Measurements from ENCODE around the gene FAM200A. TPM values are rescaled to one million over a fixed set of nuclear protein-coding genes. Genes with fewer than 3 reads are reported as not detected.
A peak's percentile ranks its signal among the peaks of the same experiment; 100 is the strongest.

FAM200A gene
- total and polyA plus RNA-seq, 2 of the 8 experiments (the other 6 are each of a cell fraction or from before 2014, with no cell fraction given) = 4.3 to 7.5 TPM

DNA sequence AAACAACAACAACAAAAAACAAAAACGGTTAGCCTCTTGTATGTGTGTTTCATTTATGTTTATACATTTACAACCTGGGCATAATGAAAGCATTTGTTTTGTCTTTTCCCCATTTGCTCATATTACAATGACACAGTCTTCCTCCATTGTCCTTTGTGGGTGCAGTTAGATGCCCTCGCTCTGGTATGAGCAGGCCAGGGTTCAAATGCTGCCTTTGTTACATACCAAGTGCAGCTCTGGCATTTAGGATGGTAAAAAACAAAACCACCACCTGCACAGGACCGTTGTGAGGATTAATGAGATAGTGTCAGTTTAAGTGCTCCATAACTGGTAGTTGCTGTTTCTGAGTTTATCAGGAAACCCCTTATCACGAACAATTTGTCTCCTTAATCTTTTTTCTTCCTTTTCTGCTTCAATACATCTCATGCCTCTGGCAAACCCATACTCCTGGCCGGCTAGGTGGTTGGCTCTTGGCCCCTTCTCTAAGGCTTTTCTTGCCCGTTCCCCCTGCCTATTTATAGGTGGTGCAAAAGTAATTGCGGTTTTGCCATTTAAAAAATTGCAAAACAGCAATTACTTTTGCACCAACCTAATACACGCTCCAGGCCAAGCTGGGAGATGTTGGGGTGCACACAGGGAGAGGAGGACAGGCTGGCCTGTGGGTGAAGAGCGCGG, 27.5 kb upstream of the FAM200A start:
- Histone ChIP-seq H3K23me2 (ENCODE audit: low read depth, low read length) (peaks cover 8% of the 10 kb centered on the region; the same call in 1 of the 2 replicates), H3K27ac (ENCODE audit: low read depth, low read length) (0 out of 2 replicates have a peak overlapping the region, but pooled peaks have one; percentile 15), H3K14ac (ENCODE audit: insufficient read length) (no peak overlapping the region), H3K79me1 (ENCODE audit: low read depth, low read length) (no peaks in the 10 kb centered on the region), H3K4me2 (ENCODE audit: insufficient read depth in 1 of 2, low read depth in 2 of 2, low read length in 2 of 2) (peak overlapping the region; percentile 82 to 96), H2BK12ac (ENCODE audit: low read depth, low read length) (peak overlapping the region; percentile 40; the same call in 1 of the 2 replicates), H3K4me3 (ENCODE audit: extremely low read depth in 1 of 4, insufficient read depth in 2 of 4, low read depth in 3 of 4, low read length in 4 of 4) (peak overlapping the region; percentile 55 to 67 (median 60); a peak in 7 of 8 replicates), H2AK5ac (ENCODE audit: low read depth, low read length) (0 out of 2 replicates have a peak overlapping the region, but pooled peaks have one; percentile 4), H3K4ac (replicated peaks; ENCODE audit: insufficient read length, low read depth, low read length) (no peak overlapping the region), H4K20me1 (replicated peaks in 1 of 2; ENCODE audit: control insufficient read depth in 1 of 2, insufficient read depth in 2 of 2, low read length in 2 of 2) (no peaks in the 10 kb centered on the region), H3K36me3 (ENCODE audit: control insufficient read depth in 2 of 4, insufficient read depth in 4 of 4, low read length in 3 of 4) (no peaks in the 10 kb centered on the region), H2BK15ac (ENCODE audit: low read length) (no peak overlapping the region), H3K56ac (replicated peaks; ENCODE audit: insufficient read length, low read depth, low read length) (no peak overlapping the region), H3K9me3 (ENCODE audit: insufficient read depth in 2 of 2, low read depth in 1 of 2, low read length in 1 of 2) (no peaks in the 10 kb centered on the region), H3K4me1 (replicated peaks in 1 of 4; ENCODE audit: control insufficient read depth in 3 of 4, insufficient read depth in 4 of 4, low read length in 3 of 4) (peaks cover 0 to 8% (median 3%) of the 10 kb centered on the region in 4 experiments; a peak in 3 of 7 replicates), H3K79me2 (ENCODE audit: control insufficient read depth in 1 of 2, insufficient read depth in 2 of 2, low read length in 2 of 2) (no peaks in the 10 kb centered on the region), H3K27me3 (replicated peaks in 1 of 4; ENCODE audit: control insufficient read depth in 3 of 4, extremely low read depth in 1 of 4, insufficient read depth in 3 of 4, low read length in 3 of 4) (no peaks in the 10 kb centered on the region), H3K18ac (ENCODE audit: extremely low read depth, low read length) (0 out of 2 replicates have a peak overlapping the region, but pooled peaks have one; percentile 39), H2AFZ (ENCODE audit: low read length) (peak overlapping the region; percentile 85; the same call in 1 of the 2 replicates), H3K9ac (replicated peaks in 1 of 4; ENCODE audit: extremely low read depth in 1 of 4, low read depth in 3 of 4, low read length in 3 of 4) (peak overlapping the region in 2 of 4 experiments; percentile 40 to 78; a peak in 3 of 7 replicates), H4K8ac (ENCODE audit: extremely low read depth, insufficient read depth, low read length) (peak overlapping the region; percentile 92; the same call in 1 of the 2 replicates), H2BK20ac (ENCODE audit: low read length) (no peak overlapping the region), H2BK5ac (ENCODE audit: low read depth, low read length) (no peak overlapping the region), H2BK120ac (replicated peaks; ENCODE audit: low read depth, low read length) (no peak overlapping the region), H4K91ac (replicated peaks; ENCODE audit: insufficient read length, low read length) (peak overlapping the region; percentile 68), H3K23ac (ENCODE audit: insufficient read length) (no peak overlapping the region), H4K5ac (ENCODE audit: insufficient read length, low read depth, low read length) (no peak overlapping the region)
- POLR2A ChIA-PET (ENCODE audit: partially characterized antibody) = interaction anchor here (1.0 to 6.5 kb wide), 9 partner anchors 10 to 171 kb away, joined by 3 to 56 read pairs (median 6); partner anchors contain the start of genes BUD31, PDAP1, TMEM225B and ZKSCAN5
- no peak for DNase-seq (ENCODE audit: low read depth in 1 of 2, low spot score in 2 of 2)
- no peak for FAIRE-seq
- WGBS, 2 experiments (ENCODE audit: extremely low coverage in 1 of 2, insufficient coverage in 1 of 2, insufficient read length in 1 of 2, insufficient replicate concordance in 2 of 2, low coverage in 1 of 2, low lambda C conversion rate in 2 of 2, missing lambda C conversion rate in 1 of 2) = 78% methylated on average over 10 of the region's 10 CpGs; no CpG with 5 or more reads in 1 of the 2 experiments
- CTCF ChIA-PET (ENCODE audit: partially characterized antibody) = interaction anchor here (0.5 to 0.7 kb wide), 2 partner anchors 21 to 23 kb away, joined by 3 to 4 read pairs; partner anchors contain the start of gene ZNF655
- TF ChIP-seq RBBP5 (IDR thresholded peaks at IDR 0.05; ENCODE audit: borderline replicate concordance, low read depth, low read length) = no peak
- no peak for TF ChIP-seq ATF2 (IDR thresholded peaks at IDR 0.05; ENCODE audit: low read length)
- TF ChIP-seq CTCF (IDR thresholded peaks at IDR 0.05; ENCODE audit: control extremely low read depth in 1 of 3, insufficient read depth in 1 of 3, low read depth in 1 of 3, low read length in 3 of 3) = no peak
- TF ChIP-seq SP1 (IDR thresholded peaks at IDR 0.05; ENCODE audit: low read depth, low read length) = no peak
- TF ChIP-seq TAF1 (IDR thresholded peaks at IDR 0.05; ENCODE audit: low read depth, low read length) = no peak
- no peak for TF ChIP-seq SRF (IDR thresholded peaks at IDR 0.05; ENCODE audit: low read depth, low read length)
- no peak for TF ChIP-seq SIRT6 (IDR thresholded peaks at IDR 0.05; ENCODE audit: low read length)

Data from H1 (cell line).